ENCODE data around the gene TUBA1C.
"Not testable (repeated sequence)": the region's sequence is repeated elsewhere in the genome, so short reads cannot be mapped to it uniquely, and the experiment has no call there.

Gene TUBA1C

DNA sequence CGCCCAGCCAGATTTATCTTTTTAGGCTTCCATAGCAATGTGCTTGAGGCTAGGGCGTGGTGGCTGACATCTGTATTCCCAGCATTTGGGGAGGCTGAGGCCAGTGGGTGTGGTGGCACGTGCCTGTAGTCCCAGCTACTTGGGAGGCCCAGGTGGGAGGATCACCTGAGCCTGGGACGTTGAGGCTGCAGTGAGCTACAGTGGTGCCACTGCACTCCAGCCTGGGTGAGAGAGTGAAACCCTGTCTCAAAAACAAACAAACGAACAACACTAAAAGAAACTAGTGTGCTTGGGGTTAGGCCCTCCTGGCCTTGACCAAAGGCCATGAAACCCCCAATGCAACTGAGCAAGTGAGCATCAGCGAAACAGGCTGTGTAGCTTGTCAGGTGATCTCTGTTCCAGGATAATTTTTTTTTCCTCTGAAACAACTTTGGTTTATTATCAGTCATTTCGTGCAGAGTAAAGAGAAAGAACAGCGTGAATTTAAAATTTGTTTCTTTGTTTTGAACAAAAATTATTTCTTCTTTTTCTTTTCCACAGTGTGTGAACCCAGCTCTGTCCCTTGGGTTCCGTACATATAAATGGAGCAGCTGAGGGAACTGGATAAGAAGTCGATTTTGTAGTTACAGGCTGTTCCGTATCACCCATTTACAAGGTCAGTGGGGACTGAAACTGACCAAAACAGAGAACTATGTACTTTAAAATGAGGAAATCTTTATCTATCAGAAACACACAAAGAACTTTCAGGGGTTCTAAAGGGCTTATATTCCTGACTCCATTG, 8.8 kb upstream of the TUBA1C start:
- no peak for DNase-seq

GRCh38 chr12:49257508-49258184, 7.2 kb upstream of the TUBA1C start:
- not testable (repeated sequence) for DNase-seq

GRCh38 chr12:49259452-49259851, 5.4 kb upstream of the TUBA1C start:
- DNase-seq, result no peak

GRCh38 chr12:49260166-49260565, 4.7 kb upstream of the TUBA1C start:
- DNase-seq, result no peak

- no peak for DNase-seq
Measured at GRCh38 chr12:49260571-49261363, 4.1 kb upstream of the TUBA1C start.

GRCh38 chr12:49261721-49262120, 3.2 kb upstream of the TUBA1C start:
- no peak for DNase-seq

DNA sequence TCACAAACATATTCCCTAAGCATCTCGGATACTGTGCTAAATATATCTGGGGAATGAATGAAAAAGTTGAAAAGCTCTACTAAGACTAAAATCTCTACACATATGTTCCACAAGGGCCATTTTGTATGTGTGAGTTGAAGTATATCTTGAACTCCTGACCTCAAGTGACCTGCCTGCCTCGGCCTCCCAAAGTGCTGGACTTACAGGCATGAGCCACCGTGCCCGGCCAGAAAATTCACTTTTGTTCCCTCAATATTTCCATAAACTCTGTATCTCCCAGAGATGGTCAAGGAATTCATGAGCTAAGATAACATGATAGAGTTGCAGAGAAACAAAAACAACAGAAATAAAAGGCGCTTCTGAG, 1.5 kb upstream of the TUBA1C start:
- DNase-seq, result no peak

GRCh38 chr12:49264466-49264872, 413 bp upstream of the TUBA1C start:
- peak; percentile 51 for DNase-seq

DNA sequence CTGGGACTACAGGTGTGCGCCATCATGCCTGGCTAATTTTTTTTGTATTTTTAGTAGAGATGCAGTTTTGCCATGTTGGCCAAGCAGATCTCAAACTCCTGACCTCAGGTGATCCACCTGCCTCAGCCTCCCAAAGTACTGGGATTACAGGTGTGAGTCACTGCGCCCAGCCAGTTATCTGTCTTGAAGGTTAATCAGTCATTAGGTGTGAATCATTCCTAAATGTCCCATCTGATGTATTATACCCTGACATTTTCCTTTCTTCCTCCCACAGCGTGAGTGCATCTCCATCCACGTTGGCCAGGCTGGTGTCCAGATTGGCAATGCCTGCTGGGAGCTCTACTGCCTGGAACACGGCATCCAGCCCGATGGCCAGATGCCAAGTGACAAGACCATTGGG, 4.3 kb downstream of the TUBA1C start:
- DNase-seq, result not testable (repeated sequence)

GRCh38 chr12:49272790-49273725, 8.2 kb downstream of the TUBA1C start:
- DNase-seq, result no peak

GRCh38 chr12:49273726-49274395, 9.0 kb downstream of the TUBA1C start:
- DNase-seq, result no peak

DNA sequence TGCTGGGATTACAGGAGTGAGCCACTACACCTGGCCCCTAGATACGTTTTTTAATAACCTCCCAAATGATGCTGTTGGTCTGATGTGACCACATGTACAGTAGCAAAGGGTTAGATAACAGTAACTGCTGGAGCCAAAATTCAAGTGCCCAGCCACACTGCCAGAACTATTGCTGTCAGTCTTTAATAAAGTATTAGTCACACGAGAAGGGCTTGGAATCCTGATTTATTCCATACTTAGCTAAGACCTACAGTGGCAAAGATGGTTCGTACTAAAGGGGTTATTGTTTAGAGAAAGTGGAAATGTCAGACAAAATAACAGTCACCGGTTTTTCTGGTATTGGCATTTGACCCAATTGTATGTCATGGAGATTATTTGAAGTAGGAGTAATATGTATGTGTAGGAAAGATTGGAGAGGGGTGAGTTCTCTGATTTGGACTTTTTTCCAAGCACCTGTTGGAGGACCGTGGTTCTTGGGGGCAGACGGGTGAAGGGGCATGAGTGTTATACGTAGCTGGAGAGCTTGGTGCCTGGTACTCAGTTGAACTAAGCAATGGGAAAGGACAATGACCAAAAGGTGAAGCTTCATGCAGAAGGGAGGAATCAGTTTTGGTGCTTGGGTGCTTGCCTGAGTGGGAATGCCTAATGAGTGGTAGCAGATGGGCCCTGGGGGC, 9.7 kb downstream of the TUBA1C start:
- DNase-seq, result no peak

- DNase-seq, result no peak
Measured at GRCh38 chr12:49276304-49277290, 11.7 kb downstream of the TUBA1C start.

DNA sequence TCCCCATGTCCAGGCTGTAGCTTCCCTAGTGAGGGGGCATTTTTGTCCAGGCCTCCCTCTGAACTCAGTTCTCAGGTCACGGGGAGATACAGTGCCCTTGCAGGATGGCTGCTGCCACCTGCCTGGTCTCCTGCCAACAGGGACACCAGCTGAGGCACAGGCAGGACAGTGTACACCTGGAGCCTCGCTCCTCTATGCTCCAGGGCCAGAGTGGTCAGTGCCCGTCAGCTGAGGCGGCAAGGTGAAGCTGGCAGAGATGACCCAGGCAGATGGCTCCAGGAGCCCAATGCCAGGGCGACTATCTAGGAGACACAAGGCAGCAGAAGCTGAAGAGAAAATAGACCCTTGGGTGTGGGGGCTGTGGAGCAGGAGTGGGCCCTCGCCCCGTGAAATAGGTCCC, 12.6 kb downstream of the TUBA1C start:
- DNase-seq, result no peak

GRCh38 chr12:49279706-49280159, 14.9 kb downstream of the TUBA1C start:
- DNase-seq, result no peak

- not testable (repeated sequence) for DNase-seq
Measured at GRCh38 chr12:49280545-49280944, 15.7 kb downstream of the TUBA1C start.

GRCh38 chr12:49282302-49282701, 17.4 kb downstream of the TUBA1C start:
- no peak for DNase-seq

DNA sequence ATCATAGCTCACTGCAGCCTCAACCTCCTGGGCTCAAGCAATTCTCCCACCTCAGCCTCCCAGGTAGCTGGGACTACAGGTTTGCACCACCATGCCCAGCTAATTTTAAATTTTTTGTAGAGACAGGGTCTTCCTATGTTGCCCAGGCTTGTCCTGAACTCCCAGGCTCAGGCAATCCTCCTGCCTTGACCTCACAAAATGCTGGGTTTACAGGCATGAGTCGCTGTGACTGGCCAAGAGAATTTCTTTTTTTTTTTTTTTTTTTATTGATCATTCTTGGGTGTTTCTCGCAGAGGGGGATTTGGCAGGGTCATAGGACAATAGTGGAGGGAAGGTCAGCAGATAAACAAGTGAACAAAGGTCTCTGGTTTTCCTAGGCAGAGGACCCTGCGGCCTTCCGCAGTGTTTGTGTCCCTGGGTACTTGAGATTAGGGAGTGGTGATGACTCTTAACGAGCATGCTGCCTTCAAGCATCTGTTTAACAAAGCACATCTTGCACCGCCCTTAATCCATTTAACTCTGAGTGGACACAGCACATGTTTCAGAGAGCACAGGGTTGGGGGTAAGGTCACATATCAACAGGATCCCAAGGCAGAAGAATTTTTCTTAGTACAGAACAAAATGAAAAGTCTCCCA, 18.0 kb downstream of the TUBA1C start:
- not testable (repeated sequence) for DNase-seq

Measured in CD4-positive, alpha-beta T cell treated with Interleukin-12 subunit alpha and Interleukin-12 subunit beta, for 1 hour (primary cell).